NCI-H2029 (cell line): ENCODE measurements around the gene APLP1.
"Not testable (repeated sequence)": the region's sequence is repeated elsewhere in the genome, so short reads cannot be mapped to it uniquely, and the experiment has no call there.

Experiments used
- DNase-seq: peaks from one replicate; lab custom pipeline; 2025; lab: John Stamatoyannopoulos, UW

The APLP1 gene

GRCh38 chr19:35852029-35852780, 16.2 kb upstream of the APLP1 start, which contains the start of gene NPHS1:
Gene NPHS1 (minus strand): TSS chr19:35852504. CDS start chr19:35851837, 667 bp downstream.
- no peak for DNase-seq

- no peak for DNase-seq
These were observed 15.2 kb upstream of the APLP1 start for GRCh38 chr19:35853038-35853756.

- no peak for DNase-seq
These were observed 11.7 kb upstream of the APLP1 start, which contains the start of gene KIRREL2 for GRCh38 chr19:35856546-35857149. Gene KIRREL2 (plus strand): TSS chr19:35856911. CDS start chr19:35857120, 209 bp downstream.

GRCh38 chr19:35858311-35858710, 10.1 kb upstream of the APLP1 start:
- no peak for DNase-seq

GRCh38 chr19:35859414-35859813, 9.0 kb upstream of the APLP1 start:
- DNase-seq, result no peak

- no peak for DNase-seq
These were observed 7.9 kb upstream of the APLP1 start for GRCh38 chr19:35860436-35860817.

DNA sequence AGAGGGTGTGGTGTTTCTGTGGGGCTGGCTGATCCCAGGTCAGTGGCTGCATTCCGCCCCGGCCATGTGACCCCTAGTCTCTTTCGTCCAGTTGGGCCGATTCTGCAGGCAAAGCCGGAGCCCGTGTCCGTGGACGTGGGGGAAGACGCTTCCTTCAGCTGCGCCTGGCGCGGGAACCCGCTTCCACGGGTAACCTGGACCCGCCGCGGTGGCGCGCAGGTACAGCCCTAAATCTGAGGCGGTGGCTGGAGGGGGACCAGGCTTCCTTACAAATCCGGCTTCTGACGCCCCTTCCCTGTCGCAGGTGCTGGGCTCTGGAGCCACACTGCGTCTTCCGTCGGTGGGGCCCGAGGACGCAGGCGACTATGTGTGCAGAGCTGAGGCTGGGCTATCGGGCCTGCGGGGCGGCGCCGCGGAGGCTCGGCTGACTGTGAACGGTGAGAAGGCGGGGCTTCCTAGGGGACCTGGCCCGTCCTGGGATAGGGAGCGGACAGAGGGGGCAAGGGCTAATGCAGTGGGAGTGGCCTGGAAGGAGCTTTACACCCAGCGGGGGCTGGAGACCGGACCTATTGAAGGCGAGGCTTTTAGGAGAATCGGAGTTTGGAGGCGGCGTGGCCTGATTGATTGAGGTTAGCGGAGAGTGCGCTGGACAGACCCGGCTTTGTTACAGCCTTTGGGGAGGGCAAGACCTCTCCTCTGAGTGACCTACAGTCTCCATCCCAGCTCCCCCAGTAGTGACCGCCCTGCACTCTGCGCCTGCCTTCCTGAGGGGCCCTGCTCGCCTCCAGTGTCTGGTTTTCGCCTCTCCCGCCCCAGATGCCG, 7.3 kb upstream of the APLP1 start:
- no peak for DNase-seq

DNA sequence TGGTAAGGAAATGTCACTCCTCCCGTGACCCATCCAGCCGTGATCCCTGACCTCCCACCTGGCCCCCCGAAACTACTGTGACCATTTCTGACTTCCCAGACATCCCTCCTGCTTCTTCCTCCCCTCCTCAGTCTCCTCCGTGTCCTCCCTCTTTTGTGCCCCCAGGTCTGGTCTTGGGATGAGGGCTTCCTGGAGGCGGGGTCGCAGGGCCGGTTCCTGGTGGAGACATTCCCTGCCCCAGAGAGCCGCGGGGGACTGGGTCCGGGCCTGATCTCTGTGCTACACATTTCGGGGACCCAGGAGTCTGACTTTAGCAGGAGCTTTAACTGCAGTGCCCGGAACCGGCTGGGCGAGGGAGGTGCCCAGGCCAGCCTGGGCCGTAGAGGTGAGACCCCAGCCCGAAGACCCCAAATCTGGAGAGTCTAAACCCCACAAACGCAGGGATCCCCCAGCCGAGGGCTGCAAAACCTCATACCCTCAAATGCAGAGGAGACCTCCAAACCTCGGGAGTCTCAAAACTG, 6.7 kb upstream of the APLP1 start:
- DNase-seq, result no peak

DNA sequence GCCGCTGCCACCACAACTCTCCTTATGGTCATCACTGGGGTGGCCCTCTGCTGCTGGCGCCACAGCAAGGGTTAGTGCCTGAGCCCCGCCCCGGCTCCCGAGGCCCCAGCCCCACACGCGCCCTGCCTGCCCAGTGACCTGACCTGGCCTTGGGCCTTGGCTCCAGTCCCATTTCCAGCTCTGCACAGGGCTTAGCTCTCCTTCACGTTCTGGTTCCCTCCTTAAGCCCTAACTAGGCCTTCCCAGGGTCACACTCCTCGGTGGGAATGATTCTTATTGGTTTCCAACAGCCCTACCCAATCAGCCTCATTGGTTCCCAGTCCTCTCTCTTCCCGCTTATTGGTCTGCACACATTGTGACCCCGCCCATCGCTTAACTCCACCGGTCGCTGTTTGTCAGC, 5.8 kb upstream of the APLP1 start:
- no peak for DNase-seq

DNA sequence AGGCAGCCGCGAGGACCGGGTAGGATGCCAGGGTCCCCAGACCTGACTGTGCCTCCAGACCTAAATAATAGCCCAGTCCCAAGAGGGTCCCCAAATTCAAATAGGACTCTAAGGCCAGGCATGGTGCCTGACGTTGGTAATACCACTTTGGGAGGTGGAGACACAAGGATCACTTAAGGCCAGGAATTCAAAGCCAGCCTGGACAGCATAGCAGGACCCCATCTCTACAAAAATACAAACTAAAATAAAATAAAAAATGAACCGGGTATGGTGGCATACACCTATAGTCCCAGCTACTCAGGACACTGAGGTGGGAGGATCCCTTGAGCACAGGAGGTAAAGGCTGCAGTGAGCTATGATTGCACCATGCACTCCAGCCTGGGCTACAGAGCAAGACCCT, 5.4 kb upstream of the APLP1 start:
- no peak for DNase-seq

DNA sequence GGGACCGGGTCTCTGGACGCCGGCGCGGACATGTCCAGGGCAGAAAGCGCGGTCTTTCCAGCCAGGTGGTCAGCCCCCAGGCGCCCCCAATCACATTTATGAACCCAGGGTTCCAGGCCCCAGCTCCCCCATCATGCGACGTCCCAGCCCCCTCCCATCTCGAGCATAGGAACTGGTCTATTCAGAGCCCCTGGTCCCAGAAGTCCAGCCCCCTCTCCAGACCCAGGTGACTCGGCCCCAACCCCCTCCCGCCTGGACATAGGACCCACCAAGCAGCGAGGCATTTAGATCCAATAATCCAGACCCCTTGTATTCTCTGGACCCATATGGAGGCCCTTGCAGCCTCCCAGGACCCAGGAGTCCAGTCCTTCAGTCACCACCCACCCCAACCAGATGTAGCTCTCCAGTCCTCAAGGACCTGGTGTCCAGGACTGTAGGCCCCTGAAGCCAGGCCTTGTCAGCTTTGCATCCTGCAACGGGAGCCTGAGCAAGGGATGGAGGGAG, 501 bp downstream of the APLP1 start:
- DNase-seq, result no peak

GRCh38 chr19:35869327-35870123, 1.2 kb downstream of the APLP1 start:
- DNase-seq, result peak; percentile 94

GRCh38 chr19:35870124-35870736, 1.9 kb downstream of the APLP1 start:
- DNase-seq, result not testable (repeated sequence)

DNA sequence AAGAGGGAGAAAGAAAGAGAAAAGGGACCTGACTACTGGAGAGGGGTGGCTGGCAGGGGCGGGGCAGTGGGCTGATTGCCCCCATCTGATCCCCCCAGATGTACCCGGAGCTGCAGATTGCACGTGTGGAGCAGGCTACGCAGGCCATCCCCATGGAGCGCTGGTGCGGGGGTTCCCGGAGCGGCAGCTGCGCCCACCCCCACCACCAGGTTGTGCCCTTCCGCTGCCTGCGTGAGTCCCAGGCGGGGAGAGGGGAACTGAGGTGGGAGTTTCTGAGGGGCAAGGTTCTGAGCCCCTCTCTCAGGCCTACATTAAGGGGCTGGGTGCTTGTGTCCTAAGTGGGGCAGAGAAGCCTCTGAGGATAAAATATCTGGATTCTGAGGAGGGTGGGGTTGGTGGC, 2.4 kb downstream of the APLP1 start:
- DNase-seq, result no peak

- no peak for DNase-seq
These were observed 3.2 kb downstream of the APLP1 start for GRCh38 chr19:35871611-35872010.

- DNase-seq, result no peak
These were observed 3.8 kb downstream of the APLP1 start for GRCh38 chr19:35872180-35872579.

DNA sequence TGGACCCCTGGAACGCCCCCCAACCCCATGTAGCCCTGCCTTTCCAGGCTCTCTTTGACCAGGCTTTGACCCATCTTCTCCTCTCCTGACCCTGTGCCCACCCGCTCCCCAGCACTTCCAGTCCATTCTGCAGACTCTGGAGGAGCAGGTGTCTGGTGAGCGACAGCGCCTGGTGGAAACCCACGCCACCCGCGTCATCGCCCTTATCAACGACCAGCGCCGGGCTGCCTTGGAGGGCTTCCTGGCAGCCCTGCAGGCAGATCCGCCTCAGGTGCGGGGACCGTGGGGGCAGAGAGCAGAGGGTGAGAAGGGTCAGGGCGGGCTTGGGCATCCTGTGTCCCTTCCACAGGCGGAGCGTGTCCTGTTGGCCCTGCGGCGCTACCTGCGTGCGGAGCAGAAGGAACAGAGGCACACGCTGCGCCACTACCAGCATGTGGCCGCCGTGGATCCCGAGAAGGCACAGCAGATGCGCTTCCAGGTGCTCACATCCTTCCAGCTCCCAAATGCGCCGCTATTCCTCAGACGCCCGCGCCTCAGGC, 6.1 kb downstream of the APLP1 start:
- DNase-seq, result no peak

DNA sequence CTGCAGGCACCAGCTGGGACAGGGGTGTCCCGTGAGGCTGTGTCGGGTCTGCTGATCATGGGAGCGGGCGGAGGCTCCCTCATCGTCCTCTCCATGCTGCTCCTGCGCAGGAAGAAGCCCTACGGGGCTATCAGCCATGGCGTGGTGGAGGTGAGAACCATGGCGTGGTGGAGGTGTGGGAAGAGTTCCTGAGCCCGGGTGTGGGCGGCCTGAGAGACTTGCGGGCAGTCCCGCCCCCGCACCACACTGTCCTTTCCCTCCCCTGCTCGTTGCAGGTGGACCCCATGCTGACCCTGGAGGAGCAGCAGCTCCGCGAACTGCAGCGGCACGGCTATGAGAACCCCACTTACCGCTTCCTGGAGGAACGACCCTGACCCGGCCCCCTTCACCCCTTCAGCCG, 10.7 kb downstream of the APLP1 start:
- no peak for DNase-seq

GRCh38 chr19:35879770-35880317, 11.5 kb downstream of the APLP1 start:
- DNase-seq, result peak; percentile 79
